Endothelial cell of umbilical vein (primary cell): Measurements from ENCODE around the gene KCTD5. TPM values are rescaled to one million over a fixed set of nuclear protein-coding genes. Genes with fewer than 3 reads are reported as not detected.

Experiments
- BruUV-seq: library from RNA; stranded (reverse); fragments of 400-500 nt; replicated peaks from 2 replicates; lab custom pipeline; 2021; lab: Mats Ljungman, UMichigan
- CTCF ChIA-PET: fragments of 300-600, 350-600 bp; sonication (Branson Sonifier 250); formaldehyde crosslinking; loops from one replicate; lab custom pipeline; 2021; ENCODE audit warnings: antibody characterized with exemption, inconsistent platforms; lab: Charles Lee
- POLR2A ChIA-PET: fragments of 300-600, 350-600 bp; sonication (Branson Sonifier 250); formaldehyde crosslinking; loops from one replicate; lab custom pipeline; 2021; ENCODE audit warnings: antibody characterized with exemption, inconsistent platforms; lab: Charles Lee
- DNase-seq: peaks from one replicate; pipeline ENCODE4 v3.0.0-alpha.2; 2011; ENCODE audit warnings: low read depth, low spot score
- FAIRE-seq: peaks from 2 replicates; lab custom pipeline; 2011; peaks lifted over from hg19 to GRCh38; lab: Jason Lieb, UNC
- H2AFZ ChIP-seq: 2 replicates; pipeline ENCODE4 v1.6.0; 2012; ENCODE audit warnings: low read depth, low read length, control low read depth, inconsistent platforms
- H3K27ac ChIP-seq: 2 replicates; pipeline ENCODE4 v1.5.1; 2011; ENCODE audit warnings: low read depth, mild to moderate bottlenecking, control low read depth, low read length, moderate library complexity; ENCODE audit not compliant: insufficient read depth
- H3K27me3 ChIP-seq, 2 experiments: 2 replicates each; pipeline versions ENCODE4 v1.6.0 to v1.6.1; 2011; ENCODE audit warnings: low read length in 2 of 2, mixed read lengths in 1 of 2; ENCODE audit not compliant: control insufficient read depth in 2 of 2, insufficient read depth in 2 of 2
- H3K36me3 ChIP-seq, 2 experiments: 2 replicates in 1 of 2; 3 replicates in 1 of 2; pipeline ENCODE4 v1.5.1; 2011; ENCODE audit warnings: low read length in 2 of 2, mild to moderate bottlenecking in 1 of 2, moderate library complexity in 1 of 2; ENCODE audit not compliant: control insufficient read depth in 2 of 2, insufficient read depth in 2 of 2; ENCODE audit errors: extremely low read depth in 1 of 2
- H3K4me1 ChIP-seq: 3 replicates; pipeline ENCODE4 v1.5.1; 2011; ENCODE audit warnings: mild to moderate bottlenecking, low read length; ENCODE audit not compliant: control insufficient read depth, insufficient read depth; ENCODE audit errors: extremely low read depth
- H3K4me2 ChIP-seq: 2 replicates; pipeline ENCODE4 v1.6.1; 2011; ENCODE audit warnings: low read length, control low read depth, mixed read lengths; ENCODE audit not compliant: insufficient read depth
- H3K4me3 ChIP-seq, 3 experiments: fragments of 200-600 bp in 1 of 3; sonication (generic), shearing (Covaris generic) in 1 of 3; replicated peaks in 1 of 3; 2 replicates each; pipeline ENCODE4 v1.5.1; 2011 to 2016; ENCODE audit warnings: control low read depth in 3 of 3, low read length in 3 of 3, mild to moderate bottlenecking in 2 of 3, inconsistent platforms in 1 of 3, low read depth in 1 of 3, moderate library complexity in 1 of 3; ENCODE audit not compliant: insufficient read depth in 1 of 3
- H3K79me2 ChIP-seq: 2 replicates; pipeline ENCODE4 v1.6.0; 2012; ENCODE audit warnings: low read length, inconsistent platforms; ENCODE audit not compliant: control insufficient read depth, insufficient read depth
- H3K9ac ChIP-seq: replicated peaks from 2 replicates; pipeline ENCODE3; 2011; ENCODE audit warnings: low read length, control low read depth; ENCODE audit not compliant: insufficient read depth; ENCODE audit errors: extremely low read depth
- H3K9me1 ChIP-seq: replicated peaks from 3 replicates; pipeline ENCODE4 v1.6.0; 2011; ENCODE audit warnings: mild to moderate bottlenecking, low read length; ENCODE audit not compliant: control insufficient read depth, insufficient read depth; ENCODE audit errors: extremely low read depth
- H3K9me3 ChIP-seq: replicated peaks from 2 replicates; pipeline ENCODE4 v1.5.1; 2012; ENCODE audit warnings: low read length, inconsistent platforms; ENCODE audit not compliant: control insufficient read depth, insufficient read depth
- H4K20me1 ChIP-seq: replicated peaks from 2 replicates; pipeline ENCODE3; 2011; ENCODE audit warnings: mild to moderate bottlenecking, low read length; ENCODE audit not compliant: control insufficient read depth, insufficient read depth; ENCODE audit errors: extremely low read depth
- EZH2 ChIP-seq: IDR thresholded peaks from 2 replicates; pipeline ENCODE4 v1.6.1; 2012; ENCODE audit warnings: borderline replicate concordance, low read depth, mild to moderate bottlenecking, moderate library complexity, low read length, inconsistent platforms; ENCODE audit not compliant: severe bottlenecking
- FOS ChIP-seq: IDR thresholded peaks from 2 replicates; pipeline ENCODE4 v1.6.1; 2011; ENCODE audit warnings: mild to moderate bottlenecking, low read length, moderate library complexity, borderline replicate concordance; ENCODE audit not compliant: insufficient read depth
- MYC ChIP-seq: IDR thresholded peaks from one replicate; pipeline ENCODE4 v1.6.1; 2011; ENCODE audit warnings: mild to moderate bottlenecking, low read depth, low read length
- POLR2A ChIP-seq: IDR thresholded peaks from 2 replicates; pipeline ENCODE4 v1.6.1; 2012; ENCODE audit warnings: low read depth, mild to moderate bottlenecking, control low read depth, low read length
- dilution Hi-C: fragments of 300-500 bp; cut with MboI; formaldehyde crosslinking; loops from one replicate; pipeline ENCODE4 v1.15.0; 2019; ENCODE audit warnings: low sequenced_read_pairs; ENCODE audit not compliant: extremely low pct_ligation_motif_present
- intact Hi-C: fragments of 100-400 bp; cut with micrococcal nuclease; formaldehyde crosslinking; loops from one replicate; pipeline ENCODE4 v1.10.0; 2022
- polyA plus RNA-seq, 4 experiments: library from polyadenylated mRNA; depleted of rRNA in 3 of 4; stranded (reverse) in 3 of 4; unstranded in 1 of 4; fragments of >200 nt; gene quantifications; 2 replicates each; pipeline versions ENCODE4 v1.2.1 to v1.2.3, GENCODE V29; 2011 to 2012; ENCODE audit warnings: missing spikeins in 1 of 4
- total RNA-seq: library from RNA; stranded (reverse); gene quantifications from 2 replicates; pipeline ENCODE4 v1.2.3, GENCODE V29; 2021
- TF ChIP-seq, protein P1 (sequence below), 2 donors: IDR thresholded peaks; 1 replicate in 1 of 2; 2 replicates in 1 of 2; pipeline ENCODE4 v1.5.1; 2011; ENCODE audit warnings: low read length in 2 of 2, mild to moderate bottlenecking in 2 of 2, moderate library complexity in 2 of 2, control low read depth in 1 of 2, inconsistent platforms in 1 of 2, low read depth in 1 of 2; ENCODE audit not compliant: insufficient read depth in 1 of 2; ENCODE audit errors: extremely low read depth in 1 of 2
- TF ChIP-seq, protein P2 (sequence below): IDR thresholded peaks from 2 replicates; pipeline ENCODE4 v1.6.1; 2011; ENCODE audit not compliant: insufficient read depth, insufficient read length

The KCTD5 gene
- total and polyA plus RNA-seq, 2 donors (not counting 3 experiments of a cell fraction or from before 2014, with no cell fraction given): 32.2 to 42.0 TPM

DNA sequence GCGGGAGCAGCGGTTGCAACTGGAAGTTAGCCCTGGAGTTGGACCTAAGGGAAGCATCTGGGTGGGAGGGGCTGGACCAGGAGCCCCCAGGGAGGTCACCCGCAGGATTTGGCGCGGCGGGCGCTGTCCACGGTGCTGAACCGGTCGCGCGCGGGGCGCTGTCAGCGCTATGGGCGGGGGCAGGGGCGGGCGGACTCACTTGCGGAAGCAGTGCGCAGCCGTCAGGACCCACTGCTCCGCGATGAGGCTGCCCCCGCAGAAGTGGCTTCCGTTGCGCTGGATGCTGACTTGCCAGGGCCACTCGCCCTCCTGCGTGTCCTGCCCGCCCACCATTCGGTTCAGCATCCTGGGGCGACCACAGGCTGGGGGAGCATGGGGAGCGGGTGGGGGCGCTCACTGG, 33.2 kb downstream of the KCTD5 start:
- no peak overlapping the region for H3K27ac ChIP-seq
- dilution Hi-C loops: no loop called here
- ChIA-PET CTCF (no interaction called here), POLR2A (no interaction called here)
- H3K36me3 ChIP-seq: no peaks in the 10 kb centered on the region
- no peak overlapping the region for H3K9ac ChIP-seq
- peak; percentile 49 for DNase-seq
- H3K4me3 ChIP-seq: no peak overlapping the region
- no peak overlapping the region for H2AFZ ChIP-seq
- H3K9me1 ChIP-seq: no peaks in the 10 kb centered on the region
- H3K79me2 ChIP-seq: no peaks in the 10 kb centered on the region
- H3K4me2 ChIP-seq: no peak overlapping the region
- no peaks in the 10 kb centered on the region for H3K9me3 ChIP-seq
- intact Hi-C loops: no loop called here
- no peak for FAIRE-seq
- TF ChIP-seq POLR2A (no peak), FOS (no peak), EZH2 (no peak), MYC (no peak)
- TF ChIP-seq, protein P1, sequence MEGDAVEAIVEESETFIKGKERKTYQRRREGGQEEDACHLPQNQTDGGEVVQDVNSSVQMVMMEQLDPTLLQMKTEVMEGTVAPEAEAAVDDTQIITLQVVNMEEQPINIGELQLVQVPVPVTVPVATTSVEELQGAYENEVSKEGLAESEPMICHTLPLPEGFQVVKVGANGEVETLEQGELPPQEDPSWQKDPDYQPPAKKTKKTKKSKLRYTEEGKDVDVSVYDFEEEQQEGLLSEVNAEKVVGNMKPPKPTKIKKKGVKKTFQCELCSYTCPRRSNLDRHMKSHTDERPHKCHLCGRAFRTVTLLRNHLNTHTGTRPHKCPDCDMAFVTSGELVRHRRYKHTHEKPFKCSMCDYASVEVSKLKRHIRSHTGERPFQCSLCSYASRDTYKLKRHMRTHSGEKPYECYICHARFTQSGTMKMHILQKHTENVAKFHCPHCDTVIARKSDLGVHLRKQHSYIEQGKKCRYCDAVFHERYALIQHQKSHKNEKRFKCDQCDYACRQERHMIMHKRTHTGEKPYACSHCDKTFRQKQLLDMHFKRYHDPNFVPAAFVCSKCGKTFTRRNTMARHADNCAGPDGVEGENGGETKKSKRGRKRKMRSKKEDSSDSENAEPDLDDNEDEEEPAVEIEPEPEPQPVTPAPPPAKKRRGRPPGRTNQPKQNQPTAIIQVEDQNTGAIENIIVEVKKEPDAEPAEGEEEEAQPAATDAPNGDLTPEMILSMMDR (IDR thresholded peaks at IDR 0.05; ENCODE audit: extremely low read depth in 1 of 2, insufficient read depth in 1 of 2, low read depth in 1 of 2, low read length in 2 of 2): no peak
- TF ChIP-seq, protein P2, sequence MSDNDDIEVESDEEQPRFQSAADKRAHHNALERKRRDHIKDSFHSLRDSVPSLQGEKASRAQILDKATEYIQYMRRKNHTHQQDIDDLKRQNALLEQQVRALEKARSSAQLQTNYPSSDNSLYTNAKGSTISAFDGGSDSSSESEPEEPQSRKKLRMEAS: no peak
- no peaks in the 10 kb centered on the region for H3K4me1 ChIP-seq
- no peaks in the 10 kb centered on the region for H4K20me1 ChIP-seq
- no TSS peak for BruUV-seq
- H3K27me3 ChIP-seq: no peaks in the 10 kb centered on the region
